Measurements from ENCODE around the gene ATG5.

The ATG5 gene

DNA sequence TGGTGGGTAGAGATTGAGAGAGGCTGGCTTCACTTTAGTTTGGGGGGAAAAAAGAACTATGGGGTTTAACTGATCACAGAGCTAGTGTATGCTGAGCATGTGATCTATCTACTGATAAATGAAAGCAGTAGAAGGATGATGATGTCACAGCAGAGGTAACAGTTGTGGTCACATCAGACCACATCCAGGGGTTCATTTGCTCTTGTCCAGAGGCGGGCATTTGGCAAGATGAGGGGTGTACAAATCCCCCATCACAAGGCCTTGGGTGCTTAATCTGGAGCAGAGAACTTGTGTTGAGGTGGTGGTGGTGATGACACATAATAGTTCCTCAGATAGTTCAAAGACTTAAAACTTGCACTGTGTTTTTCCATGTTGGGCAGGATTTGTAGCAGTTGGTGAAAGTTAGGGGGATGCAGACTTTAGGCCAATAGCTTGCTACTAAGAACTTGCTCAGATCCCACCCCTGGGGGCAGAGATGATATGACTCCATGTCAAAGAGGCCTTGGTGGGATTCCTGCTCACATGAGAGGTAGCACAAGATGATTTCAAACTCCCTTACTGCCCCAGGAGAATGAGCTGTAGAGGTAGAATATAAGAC is 176.0 kb downstream of the ATG5 start:
- DNase-seq, result no peak

- no peak for DNase-seq
Observed at GRCh38 chr6:106147476-106147875, 178.1 kb downstream of the ATG5 start.

DNA sequence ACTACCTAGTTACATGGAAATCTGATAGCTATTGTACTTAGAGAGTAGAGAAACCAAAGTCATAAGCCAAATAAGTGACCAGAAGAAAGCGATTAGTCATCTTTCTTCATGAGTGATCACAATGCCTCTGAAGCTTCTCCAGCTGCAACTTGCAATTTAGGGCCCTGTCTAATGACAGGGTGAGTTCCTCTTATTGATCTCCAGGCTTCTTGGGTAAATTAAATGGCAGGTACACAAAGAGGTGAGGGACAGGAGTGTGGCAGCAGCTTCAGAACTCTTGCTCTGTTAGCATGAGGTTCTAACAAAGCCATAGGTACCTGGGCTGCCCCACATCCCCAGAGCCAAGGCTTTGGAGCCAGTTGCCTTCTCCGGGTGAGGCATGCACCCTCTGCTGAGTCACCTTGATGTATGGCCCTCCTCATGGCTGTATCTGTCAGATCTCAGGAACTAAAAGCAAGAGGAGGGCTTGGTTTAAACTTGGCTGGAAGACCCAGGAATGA is 178.7 kb downstream of the ATG5 start:
- DNase-seq, result no peak

- no peak for DNase-seq
Observed at GRCh38 chr6:106145741-106146227, 179.8 kb downstream of the ATG5 start.

- no peak for DNase-seq
Observed at GRCh38 chr6:106145144-106145543, 180.4 kb downstream of the ATG5 start.

GRCh38 chr6:106143665-106144064 is 181.9 kb downstream of the ATG5 start:
- no peak for DNase-seq

- DNase-seq, result no peak
Observed at GRCh38 chr6:106142876-106143431, 182.6 kb downstream of the ATG5 start.

GRCh38 chr6:106141441-106142237 is 183.9 kb downstream of the ATG5 start:
- DNase-seq, result no peak

DNA sequence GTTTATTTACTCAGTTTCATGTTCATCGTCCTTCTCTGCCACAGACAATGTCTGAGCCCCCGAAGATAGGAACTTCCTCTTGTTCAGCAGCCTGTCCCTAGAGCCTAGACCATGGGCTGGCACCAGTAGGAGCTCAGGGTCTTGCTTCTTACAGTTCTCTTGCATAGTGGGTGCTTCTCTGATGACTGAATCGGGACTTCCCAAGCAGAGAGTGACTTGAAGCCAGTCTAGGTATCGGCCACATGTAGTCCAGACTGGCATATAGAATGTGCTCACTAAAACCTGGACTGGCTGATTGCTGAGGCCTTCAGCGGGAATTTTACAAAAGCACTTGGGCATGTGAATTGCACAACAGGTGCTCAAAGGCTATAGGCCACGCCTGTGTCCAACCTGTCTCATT is 187.4 kb downstream of the ATG5 start:
- DNase-seq, result no peak

DNA sequence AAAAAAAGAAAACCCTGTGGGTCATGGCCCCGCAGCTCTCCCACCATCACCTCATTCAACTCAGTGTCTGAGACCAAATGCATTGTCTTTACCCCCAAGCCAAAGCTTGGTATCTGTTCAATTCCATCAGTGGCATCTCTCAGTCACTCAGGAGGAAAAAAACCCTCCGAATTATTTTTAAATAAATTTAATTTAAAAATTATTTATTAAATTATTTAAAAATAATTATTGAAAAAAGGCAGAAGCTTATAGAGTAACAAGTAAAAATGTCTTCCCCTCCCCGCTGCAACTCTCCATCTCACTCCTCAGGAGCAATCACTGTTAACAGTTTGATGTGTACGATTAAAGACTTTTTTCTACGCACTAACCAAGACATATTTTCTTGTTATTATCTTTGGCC is 188.7 kb downstream of the ATG5 start:
- DNase-seq, result no peak

DNA sequence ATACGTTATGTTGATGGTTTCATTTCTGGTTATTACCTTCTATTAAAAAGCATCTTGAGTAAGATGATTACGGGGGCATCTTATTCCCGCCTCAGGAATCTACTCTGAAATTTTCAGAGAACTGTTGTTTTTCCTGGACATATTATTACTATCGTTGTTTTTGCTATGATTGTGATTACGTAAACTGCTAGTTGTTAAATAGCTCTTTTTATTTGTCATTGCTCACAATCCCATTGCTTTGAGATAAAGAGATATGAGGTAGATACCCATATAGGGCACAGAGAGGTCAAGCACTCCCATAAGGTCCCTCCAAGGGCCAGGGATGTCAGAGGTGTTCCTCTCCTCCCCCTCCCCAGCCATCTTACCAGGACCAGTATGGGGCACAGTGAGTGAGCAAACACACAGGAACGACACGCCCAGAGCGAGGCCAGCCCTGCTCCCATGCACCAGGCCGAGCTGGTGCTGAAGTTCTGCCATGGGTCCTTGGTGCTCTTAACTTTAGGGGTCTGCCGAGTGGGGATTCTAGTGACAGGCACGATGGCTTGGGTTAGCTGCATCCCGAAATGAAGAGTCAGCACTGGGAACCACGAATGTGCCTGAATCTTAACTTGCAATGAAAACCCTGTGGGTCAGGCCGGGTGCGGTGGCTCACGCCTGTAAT is 189.5 kb downstream of the ATG5 start:
- DNase-seq, result no peak

DNA sequence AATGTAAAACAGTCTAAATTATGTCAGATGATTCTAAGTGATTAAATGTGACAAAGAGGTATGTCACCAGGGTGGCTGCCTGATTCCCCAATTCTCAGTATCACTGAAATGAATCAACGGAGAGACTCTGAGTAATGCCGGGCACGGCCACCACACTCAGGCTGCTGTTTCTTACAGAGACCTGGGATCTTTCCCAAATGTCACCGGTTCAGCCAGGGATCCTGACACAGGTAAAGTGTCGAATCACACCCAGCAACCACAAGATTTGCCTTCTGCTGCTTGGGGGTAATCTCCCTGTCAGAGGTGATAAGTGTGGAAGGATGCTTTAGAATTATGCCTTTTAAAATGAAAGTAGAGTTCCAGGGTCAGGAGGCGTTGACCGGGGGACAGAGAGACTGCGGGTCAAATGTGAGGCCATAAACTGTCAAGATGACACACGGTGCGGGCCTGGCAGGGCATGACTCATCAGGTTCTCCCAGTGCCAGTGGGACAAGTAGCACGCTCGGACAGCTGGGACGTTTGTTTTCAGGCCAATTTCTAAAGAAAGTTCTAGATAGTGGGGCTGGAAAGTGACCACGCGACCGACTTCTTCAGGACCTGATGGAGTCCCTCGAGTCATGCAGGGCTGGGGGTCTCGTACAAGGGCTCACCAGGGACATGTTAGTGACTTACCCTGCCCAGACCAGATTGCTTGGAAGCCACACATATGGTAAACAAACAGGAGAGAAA is 190.5 kb downstream of the ATG5 start:
- no peak for DNase-seq
